ENCODE results near the gene CHD5. TPM values are rescaled to one million over a fixed set of nuclear protein-coding genes. Genes with fewer than 3 reads are reported as not detected.
"Not testable (repeated sequence)": the region's sequence is repeated elsewhere in the genome, so short reads cannot be mapped to it uniquely, and the experiment has no call there.

CHD5 gene
- polyA plus RNA-seq, result under 1 TPM; 0.09 to 0.16 (median 0.11) TPM

DNA sequence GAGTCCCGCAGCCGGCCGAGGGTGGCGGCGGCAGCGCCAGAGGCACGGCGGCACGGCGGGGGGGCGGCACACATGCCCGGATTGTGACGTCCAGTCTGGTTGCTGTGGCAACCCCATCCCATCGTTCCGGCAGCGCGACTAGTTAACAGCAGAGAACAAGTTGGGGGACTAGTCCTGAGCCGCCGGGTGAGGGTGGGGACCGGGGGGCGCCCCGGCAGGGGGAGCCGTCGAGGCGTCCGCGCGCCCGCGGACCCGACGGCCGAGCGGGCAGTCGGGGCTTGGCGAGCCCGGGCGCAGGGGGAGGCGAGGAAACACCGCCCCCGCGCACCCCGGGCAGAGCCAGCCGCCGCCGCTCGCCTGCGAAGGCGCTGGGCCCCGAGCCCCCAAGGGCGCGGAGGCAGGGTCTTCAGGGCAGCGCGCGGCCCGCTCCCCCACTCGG, at the start of gene CHD5:
Gene CHD5, minus strand, starts transcription at position 54 of the 439 bp plus-strand sequence. CDS start 298 bp downstream, outside the sequence.
- 0 to 3% (median 1%) methylated on average over 47 to 57 of the region's 57 CpGs for WGBS, 3 donors
- H3K27ac ChIP-seq (ENCODE audit: low read depth, low read length), result no peak within 1 kb of the TSS

DNA sequence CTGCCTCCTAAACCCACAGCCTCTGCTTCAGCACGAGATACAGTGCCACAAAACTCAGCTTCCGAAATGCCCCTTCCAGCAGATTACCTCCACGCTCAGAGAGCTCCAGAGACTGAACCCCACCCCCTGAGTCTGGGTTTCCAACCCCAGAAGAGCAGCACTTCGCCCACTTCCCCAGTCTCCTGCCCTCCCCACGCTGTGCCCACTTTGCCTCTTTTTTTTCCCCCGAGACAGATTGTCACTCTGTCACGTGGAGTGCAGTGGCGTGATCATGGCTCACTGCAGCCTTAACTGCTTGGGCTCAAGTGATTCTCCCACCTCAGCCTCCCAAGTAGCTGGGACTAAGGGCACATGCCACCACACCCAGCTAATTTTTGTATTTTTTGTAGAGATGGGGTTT, 45.5 kb upstream of the CHD5 start:
- 90 to 91% (median 90%) methylated on average over 8 of the region's 8 CpGs for WGBS, 3 donors
- no peak overlapping the region for H3K27ac ChIP-seq (ENCODE audit: low read depth, low read length)

DNA sequence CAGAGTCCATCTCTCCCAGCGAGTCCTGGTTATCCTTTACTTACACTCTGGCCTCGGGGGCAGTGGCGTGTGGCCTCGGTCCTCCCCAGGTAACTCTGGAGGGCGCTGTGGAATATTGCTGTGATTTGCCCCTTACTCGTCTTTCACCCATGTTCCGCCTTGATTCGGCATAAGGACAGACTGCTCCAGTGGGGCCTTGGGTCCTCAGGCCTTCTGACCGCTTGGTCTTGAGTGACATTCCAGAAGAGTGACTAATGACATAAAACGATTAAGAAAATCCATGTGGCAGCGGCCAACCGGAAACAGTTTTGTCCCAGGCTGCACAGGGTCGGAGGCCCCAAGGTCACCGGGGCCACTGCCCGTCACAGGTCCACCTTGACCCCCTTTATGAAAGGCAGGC, 44.6 kb upstream of the CHD5 start:
- 77 to 84% (median 80%) methylated on average over 15 of the region's 15 CpGs for WGBS, 3 donors
- no peak overlapping the region for H3K27ac ChIP-seq (ENCODE audit: low read depth, low read length)

DNA sequence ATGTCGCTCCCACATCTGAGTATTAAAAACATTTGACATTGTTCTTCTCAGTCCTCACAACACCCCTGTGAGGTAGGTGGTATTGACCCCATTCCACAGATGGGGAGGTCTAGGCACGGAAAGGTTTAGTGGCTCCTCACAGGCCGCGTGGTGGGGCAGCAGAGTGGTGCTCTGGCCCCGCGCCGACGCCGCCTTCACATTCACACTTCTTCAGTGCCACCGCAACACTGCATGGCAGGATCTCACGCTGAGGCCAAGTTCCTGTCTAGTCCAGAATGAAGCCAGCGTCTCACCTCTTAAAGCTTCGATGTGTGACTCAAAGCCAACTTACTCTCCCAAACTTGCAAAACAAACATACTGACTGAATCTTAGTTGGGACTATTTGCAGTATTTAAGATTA, 43.5 kb upstream of the CHD5 start:
- 96 to 97% (median 97%) methylated on average over 13 of the region's 13 CpGs for WGBS, 3 donors
- H3K27ac ChIP-seq (ENCODE audit: low read depth, low read length), result no peak overlapping the region

DNA sequence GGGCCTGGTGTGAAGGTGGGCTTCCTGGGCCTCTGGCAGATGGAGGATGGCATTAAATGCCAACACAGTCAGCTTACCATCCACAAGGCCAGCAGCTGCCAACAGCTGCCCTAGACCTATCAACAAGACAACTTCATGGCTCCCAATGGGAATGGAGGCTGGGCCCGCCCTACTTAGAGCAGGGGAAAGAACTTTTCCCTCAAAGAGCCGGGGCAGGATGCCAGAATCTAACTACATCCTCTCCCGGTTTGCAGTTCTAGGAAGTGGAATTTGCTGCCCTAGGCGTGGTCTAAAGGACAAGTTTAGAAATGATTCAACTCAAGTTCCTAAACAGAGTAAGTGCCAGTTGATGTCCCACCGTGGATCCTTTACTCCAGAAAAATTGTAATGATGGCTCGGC, 42.5 kb upstream of the CHD5 start:
- 33 to 81% (median 45%) methylated on average over 6 of the region's 6 CpGs for WGBS, 3 donors
- no peak overlapping the region for H3K27ac ChIP-seq (ENCODE audit: low read depth, low read length)

DNA sequence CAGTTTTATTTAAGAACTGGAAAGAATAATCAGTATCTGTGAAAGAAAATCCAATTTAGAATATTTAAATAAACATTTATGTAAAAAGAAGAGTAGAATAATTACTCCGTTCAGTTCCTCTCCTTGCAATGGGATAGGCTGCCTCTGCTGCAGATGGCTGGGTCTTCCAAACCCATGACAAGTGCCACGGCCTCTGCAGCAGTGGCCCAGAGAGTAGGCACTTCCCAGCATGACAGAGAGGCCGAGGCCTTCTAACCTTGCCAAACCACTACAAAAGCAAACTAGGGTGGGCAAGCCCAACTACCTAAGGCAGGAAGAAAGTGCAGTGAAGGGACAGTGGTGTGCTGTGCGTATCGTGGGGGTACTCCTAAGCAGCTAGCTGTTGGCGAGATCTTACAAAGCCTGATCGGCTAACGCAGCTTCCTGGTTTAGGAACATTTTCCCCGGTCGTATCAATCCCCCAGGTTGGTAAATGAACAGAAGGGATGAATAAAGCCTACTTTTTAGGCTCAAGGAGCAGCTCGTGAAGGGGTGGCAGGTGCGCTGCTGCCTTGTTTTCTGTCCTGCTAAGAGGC, 41.2 kb upstream of the CHD5 start:
- 96 to 97% (median 96%) methylated on average over 12 of the region's 12 CpGs for WGBS, 3 donors
- no peak overlapping the region for H3K27ac ChIP-seq (ENCODE audit: low read depth, low read length)

DNA sequence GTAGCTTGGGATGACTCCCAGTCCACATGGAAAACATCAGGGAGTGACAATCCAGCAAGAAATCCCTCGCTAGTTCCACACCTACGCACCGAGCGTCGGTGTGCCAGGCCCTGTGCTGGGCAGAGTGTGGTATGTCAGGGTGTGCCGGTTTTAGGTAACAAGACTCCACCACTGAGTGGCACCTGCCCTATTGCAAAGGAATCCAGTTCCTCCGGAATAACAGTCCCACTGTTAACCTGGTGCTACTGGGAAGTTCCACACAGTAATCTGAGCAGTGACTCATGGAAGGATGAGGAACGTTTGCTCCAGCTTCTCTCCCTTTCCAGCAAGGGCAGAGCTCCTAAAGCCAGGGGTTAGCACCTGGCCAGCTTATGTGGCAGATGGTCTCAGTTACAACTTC, 40.1 kb upstream of the CHD5 start:
- H3K27ac ChIP-seq (ENCODE audit: low read depth, low read length), result no peak overlapping the region
- 81 to 89% (median 87%) methylated on average over 8 of the region's 8 CpGs for WGBS, 3 donors

DNA sequence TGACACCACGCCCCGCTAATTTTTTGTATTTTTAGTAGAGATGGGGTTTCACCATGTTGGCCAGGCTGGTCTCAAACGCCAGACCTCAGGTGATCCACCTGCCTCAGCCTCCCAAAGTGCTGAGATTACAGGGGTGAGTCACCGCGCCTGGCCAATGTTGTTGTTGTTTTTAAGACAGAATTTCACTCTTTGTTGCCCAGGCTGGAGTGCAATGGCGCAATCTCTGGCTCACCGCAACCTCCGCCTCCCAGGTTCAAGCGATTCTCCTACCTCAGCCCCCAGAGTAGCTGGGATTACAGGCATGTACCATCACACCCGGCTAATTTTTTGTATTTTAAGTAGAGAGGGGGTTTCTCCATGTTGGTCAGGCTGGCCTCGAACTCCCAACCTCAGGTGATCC, 39.5 kb upstream of the CHD5 start:
- WGBS, 3 donors, result 86 to 93% (median 92%) methylated on average over 11 of the region's 11 CpGs
- H3K27ac ChIP-seq (ENCODE audit: low read depth, low read length), result not testable (repeated sequence)

DNA sequence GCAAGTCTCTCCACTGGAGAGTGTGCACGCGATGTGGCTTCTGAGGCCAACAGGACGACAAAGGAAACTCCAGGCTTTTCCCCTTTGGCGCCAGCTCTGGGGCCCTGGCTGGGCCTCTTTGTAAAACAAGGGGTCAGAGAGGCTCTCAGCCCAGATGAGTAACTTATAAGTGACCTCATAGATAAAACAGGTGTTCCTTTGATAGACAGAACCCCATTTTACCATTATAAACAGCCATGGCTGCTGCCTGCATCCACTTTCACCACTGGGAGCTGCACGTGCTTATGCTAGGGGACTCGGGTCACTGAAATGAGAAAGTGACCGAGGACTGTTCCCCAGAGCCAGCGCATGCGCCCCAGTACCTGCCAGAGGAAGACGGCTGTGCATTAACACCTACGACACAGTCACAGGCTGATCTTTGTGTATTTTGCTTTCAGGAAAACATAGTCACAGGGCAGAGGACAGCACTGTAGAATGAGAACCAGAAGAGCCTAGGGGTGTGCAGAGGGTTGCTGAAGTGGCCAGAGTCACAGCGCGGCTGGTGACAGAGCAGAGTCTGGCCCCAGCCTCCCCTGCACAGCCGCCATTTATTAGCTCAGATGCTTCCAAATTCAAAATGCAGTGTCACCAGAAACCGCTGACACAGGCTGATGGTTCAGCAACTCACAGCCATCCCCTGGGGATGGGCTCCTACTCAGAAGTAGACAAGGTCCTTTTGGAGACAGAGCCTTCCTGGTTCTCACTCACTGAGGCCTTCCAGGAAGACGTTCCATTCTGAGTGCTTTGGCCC, 38.4 kb upstream of the CHD5 start:
- WGBS, 3 donors, result 73 to 84% (median 79%) methylated on average over 16 of the region's 16 CpGs
- no peak overlapping the region for H3K27ac ChIP-seq (ENCODE audit: low read depth, low read length)

DNA sequence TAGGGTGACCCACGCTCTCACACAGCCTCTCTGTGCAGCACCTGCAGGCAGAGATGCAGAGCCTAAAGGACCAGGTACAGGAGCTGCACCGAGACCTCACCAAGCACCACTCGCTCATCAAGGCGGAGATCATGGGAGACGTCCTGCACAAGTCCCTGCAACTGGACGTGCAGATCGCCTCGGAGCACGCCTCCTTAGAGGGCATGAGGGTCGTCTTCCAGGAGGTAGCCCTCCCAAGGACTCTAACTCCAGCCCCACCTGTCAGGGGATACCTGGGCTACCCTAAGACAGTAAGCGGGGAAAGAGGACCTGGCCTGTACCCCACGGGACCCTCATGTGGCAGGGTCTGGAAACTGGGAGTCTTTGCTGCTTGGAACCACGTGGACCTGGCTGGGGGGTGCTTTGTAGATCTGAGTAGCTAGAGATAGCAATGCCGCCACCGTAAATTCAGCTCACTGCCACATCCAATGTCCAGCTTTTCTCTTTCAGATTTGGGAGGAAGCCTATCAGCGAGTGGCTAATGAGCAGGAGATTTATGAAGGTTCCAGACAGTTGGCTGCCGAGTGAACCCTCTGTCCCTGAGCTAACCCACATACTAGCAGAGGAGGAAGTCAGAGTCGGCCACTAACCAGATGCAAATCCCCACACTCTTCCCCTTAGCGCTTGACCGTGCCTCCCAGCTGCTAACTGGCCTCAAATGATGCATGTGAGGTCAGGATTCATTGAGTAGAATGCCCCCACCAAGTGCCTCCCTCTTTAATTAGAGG, 32.3 kb upstream of the CHD5 start:
- no peak overlapping the region for H3K27ac ChIP-seq (ENCODE audit: low read depth, low read length)
- WGBS, 3 donors, result 73 to 85% (median 78%) methylated on average over 20 of the region's 20 CpGs

DNA sequence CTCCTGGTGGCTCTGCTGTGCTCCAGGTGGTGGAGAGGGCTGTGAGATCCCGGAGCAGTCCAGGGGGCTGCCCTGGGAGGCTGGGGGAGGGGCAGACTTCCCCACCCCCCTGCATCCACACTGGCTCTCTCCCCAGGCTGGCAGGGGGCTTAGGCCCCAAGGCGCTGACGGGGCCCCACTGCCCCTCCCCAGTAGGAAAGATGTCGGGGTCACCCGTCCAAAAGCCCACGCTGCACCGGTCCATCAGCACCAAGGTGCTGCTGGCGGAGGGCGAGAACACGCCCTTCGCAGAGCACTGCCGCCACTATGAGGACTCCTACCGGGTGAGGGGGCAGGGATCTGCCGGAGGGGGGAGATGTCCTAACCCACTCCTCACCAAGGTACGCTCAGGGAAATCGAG, 31.6 kb upstream of the CHD5 start:
- H3K27ac ChIP-seq (ENCODE audit: low read depth, low read length), result no peak overlapping the region
- 88 to 94% (median 89%) methylated on average over 15 to 16 of the region's 16 CpGs for WGBS, 3 donors

DNA sequence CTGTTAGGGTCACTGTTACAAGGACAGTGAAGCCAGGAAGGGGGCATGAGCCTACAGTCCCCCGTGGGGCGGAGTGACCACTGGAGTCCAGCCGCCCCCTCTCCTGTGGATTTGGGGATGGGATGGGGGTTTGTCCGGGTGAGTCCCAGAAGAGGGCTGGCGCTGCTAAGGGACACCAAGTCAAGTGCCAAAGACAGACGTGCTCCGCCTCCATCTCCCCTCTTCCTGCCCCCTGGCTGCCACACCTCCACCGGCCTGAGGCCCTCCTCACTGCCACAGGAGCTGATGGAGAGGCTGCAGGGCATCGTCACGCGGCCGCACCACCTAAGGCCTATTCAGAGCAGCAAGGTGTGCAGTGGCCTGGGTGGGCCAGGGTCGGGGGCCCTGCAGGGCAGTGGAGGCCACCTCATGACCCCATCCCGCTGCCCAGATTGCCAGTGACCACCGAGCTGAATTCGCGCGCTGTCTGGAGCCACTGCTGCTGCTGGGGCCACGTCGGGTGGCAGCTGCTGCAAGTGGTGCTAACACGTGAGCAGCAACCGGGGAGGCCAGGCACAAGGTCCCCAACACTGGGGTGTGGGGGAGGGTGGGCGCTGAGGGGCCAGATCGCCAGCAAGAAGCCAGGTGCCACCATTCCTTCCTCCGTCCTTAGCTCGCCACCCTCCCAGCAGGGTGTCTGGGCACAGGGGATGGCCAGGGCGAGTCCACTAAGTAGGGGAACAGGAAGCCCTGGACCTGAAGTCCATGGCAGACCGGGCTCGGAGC, 30.7 kb upstream of the CHD5 start:
- 94 to 96% (median 95%) methylated on average over 24 to 29 of the region's 29 CpGs for WGBS, 3 donors
- no peak overlapping the region for H3K27ac ChIP-seq (ENCODE audit: low read depth, low read length)

DNA sequence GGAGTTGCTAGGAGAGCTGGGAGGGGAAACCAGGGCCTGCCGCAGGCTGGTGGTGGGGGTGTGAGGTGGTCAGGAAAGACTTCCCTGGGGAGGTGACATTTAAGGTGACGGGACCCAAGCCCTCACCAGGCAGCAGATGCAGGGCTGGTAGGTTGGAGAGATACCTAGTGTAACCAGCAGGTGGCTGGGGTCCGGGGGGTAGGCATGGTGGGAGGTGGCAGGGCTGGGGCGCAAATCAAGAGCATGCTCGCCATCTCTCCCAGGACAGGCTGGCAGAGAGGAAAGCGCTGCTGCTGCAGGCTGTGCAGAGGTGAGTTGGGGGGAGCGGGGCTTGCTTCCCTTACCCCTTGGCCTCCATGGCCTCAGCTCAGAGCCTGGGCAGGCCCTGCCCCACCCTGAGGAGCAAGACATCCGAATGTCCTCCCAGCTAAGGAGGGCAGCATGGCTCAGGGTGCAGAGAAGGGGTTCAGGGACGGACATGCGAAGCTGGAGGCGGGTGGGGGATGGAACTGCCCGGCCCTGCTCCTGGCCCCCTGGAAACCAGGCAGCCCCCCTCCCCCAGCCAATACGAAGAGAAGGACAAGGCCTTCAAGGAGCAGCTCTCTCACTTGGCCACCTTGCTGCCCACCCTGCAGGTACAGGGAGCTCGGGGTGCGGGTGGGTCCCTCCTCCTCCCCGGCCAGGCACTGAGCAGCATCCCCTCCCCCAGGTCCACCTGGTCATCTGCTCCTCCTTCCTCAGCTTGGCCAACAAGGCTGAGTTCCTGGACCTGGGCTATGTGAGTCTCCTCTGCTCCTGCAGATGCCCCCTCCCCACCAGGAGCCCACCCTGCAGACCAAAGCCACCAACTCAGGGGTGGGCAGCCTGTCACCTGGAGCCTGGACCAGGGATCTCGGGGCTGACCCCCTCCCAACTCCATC, 29.8 kb upstream of the CHD5 start:
- 88 to 89% (median 89%) methylated on average over 17 of the region's 17 CpGs for WGBS, 3 donors
- no peak overlapping the region for H3K27ac ChIP-seq (ENCODE audit: low read depth, low read length)

DNA sequence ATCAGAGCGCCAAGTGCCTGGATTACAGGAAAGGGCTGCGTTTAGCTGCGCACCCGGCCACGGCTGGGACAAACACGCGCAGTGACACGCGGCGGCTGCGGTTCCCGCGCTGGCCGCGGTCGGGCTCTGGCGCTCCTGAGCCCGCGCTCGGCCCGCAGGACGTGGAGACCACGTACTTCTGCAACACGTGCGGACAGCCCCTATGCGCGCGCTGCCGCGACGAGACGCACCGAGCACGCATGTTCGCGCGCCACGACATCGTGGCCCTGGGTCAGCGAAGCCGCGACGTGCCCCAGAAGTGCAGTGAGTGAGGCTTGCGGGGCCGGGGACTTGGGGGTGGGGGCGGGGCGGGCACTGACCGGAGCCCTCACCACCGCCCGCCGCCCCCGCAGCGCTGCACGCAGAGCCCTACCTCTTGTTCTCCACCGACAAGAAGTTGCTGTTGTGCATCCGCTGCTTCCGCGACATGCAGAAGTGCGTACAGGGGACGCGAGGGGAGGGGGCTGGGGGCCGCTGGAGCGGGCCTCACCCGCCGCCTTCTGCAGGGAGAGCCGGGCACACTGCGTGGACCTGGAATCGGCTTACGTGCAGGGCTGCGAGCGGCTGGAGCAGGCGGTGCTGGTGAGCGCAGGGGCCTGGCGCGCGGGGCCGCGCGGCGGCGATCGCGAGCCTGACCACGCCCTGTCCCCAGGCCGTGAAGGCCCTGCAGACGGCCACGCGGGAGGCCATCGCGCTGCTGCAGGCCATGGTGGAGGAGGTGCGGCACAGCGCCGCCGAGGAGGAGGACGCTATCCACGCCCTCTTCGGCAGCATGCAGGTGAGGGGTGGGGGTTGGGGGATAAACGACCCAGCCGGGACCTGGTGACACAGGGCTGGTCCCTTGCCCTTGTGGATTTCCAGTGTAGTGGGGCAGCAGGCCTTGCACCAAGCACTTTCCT, 28.9 kb upstream of the CHD5 start:
- no peak overlapping the region for H3K27ac ChIP-seq (ENCODE audit: low read depth, low read length)
- 6 to 14% (median 11%) methylated on average over 83 to 98 of the region's 99 CpGs for WGBS, 3 donors

DNA sequence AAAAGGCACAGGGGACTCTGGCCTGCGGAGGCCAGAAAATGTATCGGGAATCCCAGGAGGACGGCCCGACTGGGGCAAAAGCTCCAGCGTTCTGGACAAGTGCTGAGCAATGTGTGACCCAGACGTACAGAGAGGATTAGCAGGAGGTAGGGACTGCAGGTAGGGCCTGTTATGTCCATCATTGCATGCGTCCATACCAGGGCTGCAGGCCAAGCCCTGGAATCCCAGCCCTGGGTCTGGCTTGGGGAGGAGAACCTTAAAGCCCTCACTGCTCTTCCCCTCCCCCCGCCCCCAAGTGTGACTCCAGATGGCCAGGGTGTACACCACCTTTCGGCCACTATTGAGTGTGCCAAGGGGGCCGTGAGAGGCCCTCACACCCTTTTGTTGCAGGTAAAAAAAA, 27.8 kb upstream of the CHD5 start:
- WGBS, 3 donors, result 74 to 84% (median 83%) methylated on average over 10 of the region's 10 CpGs
- no peak overlapping the region for H3K27ac ChIP-seq (ENCODE audit: low read depth, low read length)

DNA sequence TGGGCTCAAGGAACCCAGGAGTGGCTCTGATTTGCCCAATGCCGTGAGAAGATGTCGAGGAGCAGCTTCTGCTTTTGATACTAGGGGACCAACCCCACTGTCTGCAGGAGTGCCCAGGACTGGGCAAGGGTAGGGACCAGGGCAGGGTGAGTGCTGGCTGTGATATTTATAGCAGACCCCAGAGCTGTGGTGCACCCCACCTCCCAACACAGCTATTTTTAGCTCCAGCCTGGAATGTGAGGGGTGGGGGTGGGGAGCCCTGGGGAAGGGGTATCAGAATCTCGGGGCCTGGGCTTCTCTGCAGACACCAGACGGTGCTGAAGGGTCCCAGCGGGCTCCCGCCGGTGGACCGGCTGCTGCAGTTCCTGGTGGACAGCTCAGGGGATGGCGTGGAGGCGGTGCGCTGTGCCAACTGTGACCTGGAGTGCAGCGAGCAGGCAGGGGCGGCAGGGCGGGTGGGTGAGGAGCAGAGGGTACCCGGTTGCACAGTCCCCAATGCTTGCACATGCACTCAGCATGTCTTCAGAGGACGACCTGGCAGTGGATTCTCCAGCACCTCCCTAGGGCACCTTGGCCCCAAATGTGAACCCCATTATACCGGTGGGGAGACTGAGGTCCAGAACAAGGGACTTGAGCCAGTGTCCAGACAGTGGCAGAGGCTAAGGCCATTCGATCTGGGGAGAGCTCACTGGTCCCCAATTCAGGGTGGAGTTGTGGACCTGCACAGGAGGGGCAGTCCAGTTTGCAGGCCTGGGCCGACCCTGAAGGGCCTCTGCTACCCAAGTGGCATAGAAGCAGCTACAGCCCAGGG, 27.2 kb upstream of the CHD5 start:
- 71 to 88% (median 85%) methylated on average over 18 to 19 of the region's 19 CpGs for WGBS, 3 donors
- H3K27ac ChIP-seq (ENCODE audit: low read depth, low read length), result no peak overlapping the region
